ENCODE results near the gene CDYL.

Gene CDYL

GRCh38 chr6:4920914-4921410, 144.8 kb downstream of the CDYL start:
- DNase-seq: no peak
- no peak for ATAC-seq
- Mint-ChIP-seq H3K27ac (no peak overlapping the region), H3K4me3 (no peak overlapping the region), H3K36me3 (ENCODE audit: low read depth) (peaks cover 1% of the 10 kb centered on the region), H3K4me1 (peaks cover 59% of the 10 kb centered on the region), H3K9me3 (no peaks in the 10 kb centered on the region), H3K27me3 (no peaks in the 10 kb centered on the region)

GRCh38 chr6:4922488-4923037, 146.4 kb downstream of the CDYL start:
- ATAC-seq (no peak), DNase-seq (no peak)
- Mint-ChIP-seq H3K4me3 (no peak overlapping the region), H3K9me3 (no peaks in the 10 kb centered on the region), H3K36me3 (ENCODE audit: low read depth) (peaks cover 1% of the 10 kb centered on the region), H3K4me1 (peaks cover 43% of the 10 kb centered on the region), H3K27ac (no peak overlapping the region), H3K27me3 (no peaks in the 10 kb centered on the region)

GRCh38 chr6:4923081-4923480, 146.9 kb downstream of the CDYL start:
- H3K36me3 Mint-ChIP-seq (ENCODE audit: low read depth): peaks cover 1% of the 10 kb centered on the region
- peaks cover 42% of the 10 kb centered on the region for H3K4me1 Mint-ChIP-seq
- ATAC-seq: no peak
- DNase-seq: no peak
- no peaks in the 10 kb centered on the region for H3K9me3 Mint-ChIP-seq
- H3K27me3 Mint-ChIP-seq: no peaks in the 10 kb centered on the region
- H3K4me3 Mint-ChIP-seq: no peak overlapping the region
- no peak overlapping the region for H3K27ac Mint-ChIP-seq

- H3K4me1 Mint-ChIP-seq: peaks cover 49% of the 10 kb centered on the region
- DNase-seq (no peak), ATAC-seq (no peak)
- H3K27me3 Mint-ChIP-seq: no peaks in the 10 kb centered on the region
- peaks cover 4% of the 10 kb centered on the region for H3K36me3 Mint-ChIP-seq (ENCODE audit: low read depth)
- no peak overlapping the region for H3K4me3 Mint-ChIP-seq
- H3K27ac Mint-ChIP-seq: no peak overlapping the region
- no peaks in the 10 kb centered on the region for H3K9me3 Mint-ChIP-seq
These were observed 148.6 kb downstream of the CDYL start for GRCh38 chr6:4924661-4925271.

GRCh38 chr6:4925580-4925979, 149.4 kb downstream of the CDYL start:
- Mint-ChIP-seq H3K9me3 (no peaks in the 10 kb centered on the region), H3K27ac (no peak overlapping the region), H3K27me3 (no peaks in the 10 kb centered on the region), H3K4me3 (no peak overlapping the region), H3K36me3 (ENCODE audit: low read depth) (peaks cover 4% of the 10 kb centered on the region), H3K4me1 (peaks cover 49% of the 10 kb centered on the region)
- ATAC-seq (no peak), DNase-seq (no peak)

- DNase-seq (no peak), ATAC-seq (peak; percentile 61)
- no peaks in the 10 kb centered on the region for H3K27me3 Mint-ChIP-seq
- no peaks in the 10 kb centered on the region for H3K9me3 Mint-ChIP-seq
- peaks cover 5% of the 10 kb centered on the region for H3K36me3 Mint-ChIP-seq (ENCODE audit: low read depth)
- no peak overlapping the region for H3K4me3 Mint-ChIP-seq
- H3K27ac Mint-ChIP-seq: peak overlapping the region; percentile 4
- H3K4me1 Mint-ChIP-seq: peaks cover 43% of the 10 kb centered on the region
These were observed 152.2 kb downstream of the CDYL start for GRCh38 chr6:4928426-4928825.

- H3K27ac Mint-ChIP-seq: no peak overlapping the region
- no peaks in the 10 kb centered on the region for H3K9me3 Mint-ChIP-seq
- DNase-seq (no peak), ATAC-seq (no peak)
- peaks cover 5% of the 10 kb centered on the region for H3K36me3 Mint-ChIP-seq (ENCODE audit: low read depth)
- H3K27me3 Mint-ChIP-seq: no peaks in the 10 kb centered on the region
- no peak overlapping the region for H3K4me3 Mint-ChIP-seq
- H3K4me1 Mint-ChIP-seq: peaks cover 42% of the 10 kb centered on the region
These were observed 153.0 kb downstream of the CDYL start for GRCh38 chr6:4929097-4929718.

GRCh38 chr6:4930025-4930691, 154.0 kb downstream of the CDYL start:
- H3K4me3 Mint-ChIP-seq: no peak overlapping the region
- no peak overlapping the region for H3K27ac Mint-ChIP-seq
- no peaks in the 10 kb centered on the region for H3K9me3 Mint-ChIP-seq
- no peak for DNase-seq
- H3K4me1 Mint-ChIP-seq: peaks cover 42% of the 10 kb centered on the region
- H3K27me3 Mint-ChIP-seq: no peaks in the 10 kb centered on the region
- peaks cover 5% of the 10 kb centered on the region for H3K36me3 Mint-ChIP-seq (ENCODE audit: low read depth)
- no peak for ATAC-seq

GRCh38 chr6:4931530-4932227, 155.5 kb downstream of the CDYL start:
- Mint-ChIP-seq H3K36me3 (ENCODE audit: low read depth) (peaks cover 9% of the 10 kb centered on the region), H3K4me3 (no peak overlapping the region), H3K4me1 (peaks cover 56% of the 10 kb centered on the region), H3K9me3 (no peaks in the 10 kb centered on the region), H3K27ac (no peak overlapping the region), H3K27me3 (no peaks in the 10 kb centered on the region)
- DNase-seq (no peak), ATAC-seq (no peak)

GRCh38 chr6:4932228-4932903, 156.2 kb downstream of the CDYL start:
- DNase-seq (no peak), ATAC-seq (no peak)
- Mint-ChIP-seq H3K4me3 (no peak overlapping the region), H3K27me3 (no peaks in the 10 kb centered on the region), H3K27ac (no peak overlapping the region), H3K4me1 (peaks cover 56% of the 10 kb centered on the region), H3K9me3 (no peaks in the 10 kb centered on the region), H3K36me3 (ENCODE audit: low read depth) (peaks cover 9% of the 10 kb centered on the region)

GRCh38 chr6:4935486-4935885, 159.3 kb downstream of the CDYL start:
- no peaks in the 10 kb centered on the region for H3K9me3 Mint-ChIP-seq
- H3K27ac Mint-ChIP-seq: peak overlapping the region; percentile 37
- no peak for DNase-seq
- peaks cover 16% of the 10 kb centered on the region for H3K36me3 Mint-ChIP-seq (ENCODE audit: low read depth)
- no peaks in the 10 kb centered on the region for H3K27me3 Mint-ChIP-seq
- H3K4me1 Mint-ChIP-seq: peaks cover 48% of the 10 kb centered on the region
- H3K4me3 Mint-ChIP-seq: no peak overlapping the region
- ATAC-seq: peak; percentile 58

GRCh38 chr6:4935975-4936680, 159.9 kb downstream of the CDYL start:
- no peaks in the 10 kb centered on the region for H3K27me3 Mint-ChIP-seq
- DNase-seq (no peak), ATAC-seq (no peak)
- no peak overlapping the region for H3K27ac Mint-ChIP-seq
- H3K36me3 Mint-ChIP-seq (ENCODE audit: low read depth): peaks cover 15% of the 10 kb centered on the region
- peaks cover 54% of the 10 kb centered on the region for H3K4me1 Mint-ChIP-seq
- H3K4me3 Mint-ChIP-seq: no peak overlapping the region
- H3K9me3 Mint-ChIP-seq: no peaks in the 10 kb centered on the region

GRCh38 chr6:4936681-4937041, 160.5 kb downstream of the CDYL start:
- Mint-ChIP-seq H3K4me1 (peaks cover 59% of the 10 kb centered on the region), H3K27me3 (no peaks in the 10 kb centered on the region), H3K36me3 (ENCODE audit: low read depth) (peaks cover 15% of the 10 kb centered on the region), H3K9me3 (no peaks in the 10 kb centered on the region), H3K27ac (no peak overlapping the region), H3K4me3 (no peak overlapping the region)
- DNase-seq: no peak
- ATAC-seq: no peak

GRCh38 chr6:4937414-4937813, 161.2 kb downstream of the CDYL start:
- Mint-ChIP-seq H3K27me3 (no peaks in the 10 kb centered on the region), H3K9me3 (no peaks in the 10 kb centered on the region), H3K4me3 (no peak overlapping the region), H3K36me3 (ENCODE audit: low read depth) (peaks cover 17% of the 10 kb centered on the region), H3K27ac (no peak overlapping the region), H3K4me1 (peaks cover 67% of the 10 kb centered on the region)
- no peak for DNase-seq
- ATAC-seq: no peak

Data from activated naive CD8-positive, alpha-beta T cell treated with anti-CD3 and anti-CD28 coated beads, Interleukin-2, amount 50 U/mL, for 24 hours (primary cell).